SU-DHL-6 (cell line): ENCODE data around the gene FBXO4.

ENCODE experiments used
- H2AFZ ChIP-seq: fragments of 200-600 bp; sonication (generic); 2 replicates; pipeline ENCODE4 v1.6.1; 2014; ENCODE audit warnings: low read depth, mild to moderate bottlenecking, moderate library complexity, mixed read lengths, antibody characterized with exemption, low read length; ENCODE audit not compliant: severe bottlenecking
- H3F3A ChIP-seq: fragments of 200-600 bp; shearing (Covaris generic); 2 replicates; pipeline ENCODE4 v1.6.0; 2016; ENCODE audit warnings: antibody characterized with exemption, mild to moderate bottlenecking; ENCODE audit not compliant: insufficient read depth
- H3K27ac ChIP-seq: fragments of 200-600 bp; sonication (generic); 2 replicates; pipeline ENCODE4 v1.5.1; 2016; ENCODE audit warnings: low read depth, mild to moderate bottlenecking, low read length, moderate library complexity, mixed read lengths
- H3K27me3 ChIP-seq: fragments of 200-600 bp; sonication (generic), shearing (Covaris generic); 2 replicates; pipeline ENCODE4 v1.6.0; 2014; ENCODE audit warnings: mild to moderate bottlenecking, low read length
- H3K36me3 ChIP-seq: fragments of 200-600 bp; sonication (generic); 2 replicates; pipeline ENCODE4 v1.6.1; 2014; ENCODE audit warnings: mild to moderate bottlenecking, low read length, mixed read lengths
- H3K4me2 ChIP-seq: fragments of 300-600, 200-600 bp; shearing (Covaris generic), sonication (generic); 2 replicates; pipeline ENCODE4 v1.6.0; 2014; ENCODE audit warnings: low read length, low read depth, mild to moderate bottlenecking; ENCODE audit not compliant: poor library complexity, severe bottlenecking
- H3K4me3 ChIP-seq: fragments of 200-600 bp; sonication (generic); 2 replicates; pipeline ENCODE4 v1.5.1; 2014; ENCODE audit warnings: antibody characterized with exemption, low read length, mild to moderate bottlenecking, mixed read lengths; ENCODE audit not compliant: insufficient read depth, poor library complexity, severe bottlenecking
- H3K79me2 ChIP-seq: fragments of 200-600 bp; sonication (generic); 2 replicates; pipeline ENCODE4 v1.6.1; 2014; ENCODE audit warnings: mild to moderate bottlenecking, low read length, moderate library complexity; ENCODE audit not compliant: insufficient read depth
- H3K9ac ChIP-seq: fragments of 200-600 bp; sonication (generic); 2 replicates; pipeline ENCODE4 v1.7.0; 2014; ENCODE audit warnings: mild to moderate bottlenecking, low read length
- H3K9me2 ChIP-seq: fragments of 200-600 bp; sonication (generic); replicated peaks from 2 replicates; pipeline ENCODE4 v1.6.1; 2014; ENCODE audit warnings: low read length; ENCODE audit not compliant: insufficient read depth
- H3K9me3 ChIP-seq: fragments of 200-600 bp; sonication (generic); 2 replicates; pipeline ENCODE4 v1.6.1; 2014; ENCODE audit warnings: low read length, mixed read lengths; ENCODE audit not compliant: insufficient read depth
- H4K20me1 ChIP-seq: fragments of 200-600 bp; sonication (generic); 2 replicates; pipeline ENCODE4 v1.6.1; 2014; ENCODE audit warnings: low read depth, mild to moderate bottlenecking, antibody characterized with exemption, low read length, moderate library complexity, mixed read lengths
- CTCF ChIP-seq: fragments of 200-600 bp; sonication (generic); IDR thresholded peaks from one replicate; pipeline ENCODE4 v1.5.1; 2017; ENCODE audit warnings: antibody characterized with exemption, mild to moderate bottlenecking, low read length, moderate library complexity; ENCODE audit not compliant: insufficient read depth, poor library complexity, severe bottlenecking
- EZH2phosphoT487 ChIP-seq: fragments of 200-600 bp; sonication (generic), shearing (Covaris generic); conservative IDR thresholded peaks from 2 replicates; pipeline ENCODE4 v1.6.1; 2018; ENCODE audit warnings: mild to moderate bottlenecking, antibody characterized with exemption, low read length, moderate library complexity, mixed read lengths

The FBXO4 gene

DNA sequence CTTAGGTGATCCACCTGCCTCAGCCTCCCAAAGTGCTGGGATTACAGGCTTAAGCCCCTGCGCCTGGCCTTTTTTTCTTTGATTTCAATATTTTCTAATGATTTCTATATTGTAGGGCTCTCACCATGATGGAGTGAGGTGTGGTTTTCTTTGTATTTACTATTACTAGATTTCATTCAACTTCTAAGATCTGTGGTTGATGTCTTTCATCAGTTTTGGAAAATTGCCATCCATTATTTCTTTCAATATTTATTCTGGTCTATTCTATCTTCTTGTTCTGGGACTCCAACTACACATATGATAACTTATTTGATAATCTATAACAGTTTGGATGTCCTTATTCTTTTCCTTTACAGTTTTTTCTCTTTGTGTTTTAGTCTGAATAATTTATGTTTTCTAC lies 31.9 kb downstream of the FBXO4 start:
- Histone ChIP-seq H3K4me2 (no peak overlapping the region), H3K27ac (no peak overlapping the region), H3F3A (no peaks in the 10 kb centered on the region), H3K27me3 (no peaks in the 10 kb centered on the region), H3K9me3 (no peaks in the 10 kb centered on the region), H3K36me3 (no peaks in the 10 kb centered on the region), H4K20me1 (no peaks in the 10 kb centered on the region), H3K4me3 (no peak overlapping the region), H3K79me2 (no peaks in the 10 kb centered on the region), H3K9me2 (no peaks in the 10 kb centered on the region), H3K9ac (no peak overlapping the region), H2AFZ (no peak overlapping the region)
- no peak for TF ChIP-seq EZH2phosphoT487

- Histone ChIP-seq H3F3A (no peaks in the 10 kb centered on the region), H3K4me2 (no peak overlapping the region), H3K4me3 (no peak overlapping the region), H3K9ac (no peak overlapping the region), H2AFZ (no peak overlapping the region), H3K79me2 (no peaks in the 10 kb centered on the region), H4K20me1 (no peaks in the 10 kb centered on the region), H3K27ac (no peak overlapping the region), H3K9me3 (no peaks in the 10 kb centered on the region), H3K9me2 (no peaks in the 10 kb centered on the region), H3K27me3 (no peaks in the 10 kb centered on the region), H3K36me3 (no peaks in the 10 kb centered on the region)
- TF ChIP-seq EZH2phosphoT487 (no peak), CTCF (no peak)
These were observed 35.4 kb downstream of the FBXO4 start for GRCh38 chr5:41960481-41960880.

GRCh38 chr5:41961736-41962135 lies 36.7 kb downstream of the FBXO4 start:
- TF ChIP-seq CTCF: no peak
- TF ChIP-seq EZH2phosphoT487: no peak
- Histone ChIP-seq H3K9me2 (no peaks in the 10 kb centered on the region), H3K4me3 (no peak overlapping the region), H3F3A (no peaks in the 10 kb centered on the region), H3K4me2 (no peak overlapping the region), H3K27me3 (no peaks in the 10 kb centered on the region), H3K9me3 (no peaks in the 10 kb centered on the region), H3K9ac (no peak overlapping the region), H2AFZ (no peak overlapping the region), H4K20me1 (no peaks in the 10 kb centered on the region), H3K36me3 (no peaks in the 10 kb centered on the region), H3K27ac (no peak overlapping the region), H3K79me2 (no peaks in the 10 kb centered on the region)

- Histone ChIP-seq H3F3A (no peaks in the 10 kb centered on the region), H4K20me1 (no peaks in the 10 kb centered on the region), H3K4me3 (no peak overlapping the region), H3K4me2 (no peak overlapping the region), H3K9ac (no peak overlapping the region), H3K9me2 (no peaks in the 10 kb centered on the region), H3K79me2 (no peaks in the 10 kb centered on the region), H3K36me3 (no peaks in the 10 kb centered on the region), H3K27me3 (no peaks in the 10 kb centered on the region), H2AFZ (no peak overlapping the region), H3K27ac (no peak overlapping the region), H3K9me3 (no peaks in the 10 kb centered on the region)
- TF ChIP-seq CTCF (no peak), EZH2phosphoT487 (no peak)
These were observed 37.4 kb downstream of the FBXO4 start for GRCh38 chr5:41962491-41962890.
